B cell (primary cell): ENCODE measurements around the gene ERN2. TPM values are rescaled to one million over a fixed set of nuclear protein-coding genes. Genes with fewer than 3 reads are reported as not detected.
A peak's percentile ranks its signal among the peaks of the same experiment; 100 is the strongest.

Source experiments
- ATAC-seq: fragments of 200-7000 bp; cut with Tn5 transposase; one replicate; pipeline ENCODE4 v1.10.0; 2021; ENCODE audit warnings: low read depth, mild to moderate bottlenecking, moderate number of reproducible peaks, moderate library complexity
- CTCF ChIA-PET: fragments of 350-600 bp; sonication (Branson Sonifier 250); formaldehyde crosslinking; loops from one replicate; lab custom pipeline; 2021; ENCODE audit warnings: antibody characterized with exemption, inconsistent platforms; lab: Charles Lee
- POLR2A ChIA-PET: fragments of 350-600 bp; sonication (Branson Sonifier 250); formaldehyde crosslinking; loops from one replicate; lab custom pipeline; 2021; ENCODE audit warnings: antibody characterized with exemption; lab: Charles Lee
- DNase-seq: peaks from one replicate; pipeline ENCODE4 v3.0.0; 2013
- H2AFZ ChIP-seq: 2 replicates; pipeline ENCODE4 v1.6.1; 2012; ENCODE audit warnings: mild to moderate bottlenecking, low read depth, low read length; ENCODE audit not compliant: insufficient read depth, poor library complexity, severe bottlenecking
- H3K27ac ChIP-seq, 2 donors: 1 replicate in 1 of 2; 2 replicates in 1 of 2; pipeline ENCODE4 v1.5.1; 2012 to 2013; ENCODE audit warnings: low read length in 2 of 2, mild to moderate bottlenecking in 2 of 2, moderate library complexity in 1 of 2
- H3K27me3 ChIP-seq, 4 experiments: fragments of 200-600 bp in 1 of 4; sonication (generic) in 1 of 4; replicated peaks in 1 of 4; 1 replicate in 2 of 4; 2 replicates in 2 of 4; pipeline versions ENCODE4 v1.6.1 to v1.7.0; 2013 to 2016; ENCODE audit warnings: low read length in 3 of 4, mild to moderate bottlenecking in 2 of 4, mixed read lengths in 1 of 4, moderate library complexity in 1 of 4; ENCODE audit not compliant: insufficient read depth in 4 of 4, control insufficient read depth in 3 of 4; ENCODE audit errors: control extremely low read depth in 1 of 4
- H3K36me3 ChIP-seq, 2 experiments: replicated peaks in 1 of 2; 1 replicate in 1 of 2; 2 replicates in 1 of 2; pipeline versions ENCODE4 v1.6.1 to v1.7.1; 2013; ENCODE audit warnings: low read length in 1 of 2; ENCODE audit not compliant: insufficient read depth in 2 of 2, control insufficient read depth in 1 of 2; ENCODE audit errors: control extremely low read depth in 1 of 2, extremely low read depth in 1 of 2
- H3K4me1 ChIP-seq, 2 donors: fragments of 200-600 bp in 1 of 2; sonication (generic) in 1 of 2; 1 replicate in 1 of 2; 2 replicates in 1 of 2; pipeline versions ENCODE4 v1.5.1 to v1.6.1; 2013 to 2017; ENCODE audit warnings: low read length in 2 of 2; ENCODE audit not compliant: control insufficient read depth in 2 of 2, insufficient read depth in 2 of 2
- H3K4me2 ChIP-seq: replicated peaks from 2 replicates; pipeline ENCODE3; 2012; ENCODE audit warnings: mild to moderate bottlenecking, low read depth, low read length; ENCODE audit not compliant: poor library complexity, severe bottlenecking
- H3K4me3 ChIP-seq, 5 experiments: fragments of 200-600 bp in 1 of 5; sonication (generic) in 1 of 5; 1 replicate in 3 of 5; 2 replicates in 2 of 5; pipeline versions ENCODE4 v1.5.1 to v1.7.0; 2011 to 2016; ENCODE audit warnings: low read length in 4 of 5, mild to moderate bottlenecking in 4 of 5, low read depth in 2 of 5, control low read depth in 1 of 5, moderate library complexity in 1 of 5; ENCODE audit not compliant: insufficient read depth in 1 of 5; ENCODE audit errors: control extremely low read depth in 1 of 5, extremely low read depth in 1 of 5
- H3K79me2 ChIP-seq: fragments of 200-600 bp; sonication (generic); one replicate; pipeline ENCODE4 v1.6.0; 2016; ENCODE audit warnings: low read length; ENCODE audit not compliant: control insufficient read depth, insufficient read depth
- H3K9ac ChIP-seq: fragments of 200-600 bp; sonication (generic); 2 replicates; pipeline ENCODE4 v1.6.1; 2017; ENCODE audit warnings: mild to moderate bottlenecking, low read length, moderate library complexity
- H3K9me3 ChIP-seq, 3 donors: one replicate each; pipeline versions ENCODE4 v1.6.1 to v1.7.1; 2013; ENCODE audit warnings: low read length in 2 of 3; ENCODE audit not compliant: control insufficient read depth in 2 of 3, insufficient read depth in 1 of 3; ENCODE audit errors: control extremely low read depth in 1 of 3
- H4K20me1 ChIP-seq: 2 replicates; pipeline ENCODE4 v1.6.0; 2012; ENCODE audit warnings: mild to moderate bottlenecking, low read length; ENCODE audit not compliant: insufficient read depth, control insufficient read depth, poor library complexity, severe bottlenecking
- H3K27ac Mint-ChIP-seq: one replicate; pipeline ENCODE4 v1.8.0; 2021; ENCODE audit warnings: mixed read lengths
- H3K27me3 Mint-ChIP-seq: one replicate; pipeline ENCODE4 v1.8.0; 2021; ENCODE audit warnings: mixed read lengths
- H3K4me1 Mint-ChIP-seq: one replicate; pipeline ENCODE4 v1.8.0; 2021; ENCODE audit warnings: mixed read lengths
- H3K4me3 Mint-ChIP-seq: one replicate; pipeline ENCODE4 v1.8.0; 2021; ENCODE audit warnings: mixed read lengths
- H3K9me3 Mint-ChIP-seq: one replicate; pipeline ENCODE4 v1.8.0; 2022; ENCODE audit warnings: mixed read lengths; ENCODE audit not compliant: insufficient read depth
- CTCF ChIP-seq: fragments of 200-600 bp; IDR thresholded peaks from one replicate; pipeline ENCODE4 v1.8.0; 2022; ENCODE audit warnings: antibody characterized with exemption, mild to moderate bottlenecking
- EZH2 ChIP-seq: IDR thresholded peaks from 2 replicates; pipeline ENCODE4 v1.6.1; 2012; ENCODE audit warnings: borderline replicate concordance, low read depth, mild to moderate bottlenecking, moderate library complexity, low read length; ENCODE audit not compliant: insufficient read depth, poor library complexity, severe bottlenecking
- WGBS: methylation state at CpG from one replicate; pipeline ENCODE4 v1.1.5; 2013; ENCODE audit warnings: missing lambda C conversion rate; ENCODE audit not compliant: insufficient coverage; 5-methylcytosine and 5-hydroxymethylcytosine counted together
- intact Hi-C: fragments of 100-400 bp; cut with micrococcal nuclease; formaldehyde crosslinking; loops from one replicate; pipeline ENCODE4 v1.10.0; 2022
- polyA plus RNA-seq: library from polyadenylated mRNA; depleted of rRNA; stranded (reverse); fragments of >200 nt; gene quantifications from 2 replicates; pipeline ENCODE4 v1.2.3, GENCODE V29; 2012
- total RNA-seq, 2 donors: library from RNA; stranded (reverse); fragments of 120-200 nt in 1 of 2; gene quantifications; 1 replicate in 1 of 2; 2 replicates in 1 of 2; pipeline versions ENCODE4 v1.2.3 to v1.2.4, GENCODE V29; 2013 to 2022

ERN2 gene
- total and polyA plus RNA-seq, 2 donors (not counting 1 experiment from before 2014, with no cell fraction given): not detected

GRCh38 chr16:23678430-23679273, 34.4 kb downstream of the ERN2 start, which contains the start of gene PLK1:
PLK1 (plus strand) TSS chr16:23678889; CDS start chr16:23678933, 44 bp downstream.
- peak; percentile 15 for TF ChIP-seq CTCF
- TF ChIP-seq EZH2: no peak
- Histone ChIP-seq H2AFZ (peak within 1 kb of the TSS; percentile 77), H3K4me1 (peaks cover 12 to 15% of the 10 kb centered on the region in 2 donors), H3K27me3 (peaks cover 0 to 13% (median 3%) of the 10 kb centered on the region in 4 experiments), H4K20me1 (no peaks in the 10 kb centered on the region), H3K36me3 (peaks cover 0 to 5% of the 10 kb centered on the region in 2 experiments), H3K27ac (no peak within 1 kb of the TSS), H3K4me3 (peak within 1 kb of the TSS; percentile 56 to 73 (median 64)), H3K9ac (peak within 1 kb of the TSS; percentile 79), H3K79me2 (peaks cover 19% of the 10 kb centered on the region), H3K9me3 (no peaks in the 10 kb centered on the region), H3K4me2 (peak within 1 kb of the TSS; percentile 97)
- Mint-ChIP-seq H3K4me3 (peak within 1 kb of the TSS; percentile 90), H3K27ac (no peak within 1 kb of the TSS), H3K9me3 (no peaks in the 10 kb centered on the region), H3K4me1 (peaks cover 17% of the 10 kb centered on the region), H3K27me3 (no peaks in the 10 kb centered on the region)
- ChIA-PET CTCF (interaction anchor here (0.8 to 2.7 kb wide), 10 partner anchors 9 to 574 kb away, joined by 3 to 9 read pairs (median 3); no protein-coding TSS in a partner anchor), POLR2A (interaction anchor here (0.5 kb wide), 1 partner anchor 503 kb away, joined by 3 read pairs; no protein-coding TSS in a partner anchor)
- intact Hi-C loops: loop anchor here (1.0 kb wide), 1 partner anchor 37 kb away; the partner anchor contains the start of genes DCTN5 and PALB2
- 1% methylated on average over 75 of the region's 75 CpGs for WGBS
- peak; percentile 66 for DNase-seq
- peak; percentile 87 for ATAC-seq
